ENCODE data around the gene VPS41.
A peak's percentile ranks its signal among the peaks of the same experiment; 100 is the strongest.

VPS41 gene

GRCh38 chr7:38942431-38943051, 33.5 kb upstream of the VPS41 start:
- H3K27ac ChIP-seq: no peak overlapping the region
- DNase-seq (ENCODE audit: low spot score): no peak
- POLR2A ChIA-PET (ENCODE audit: low non-redundant PET): no interaction called here
- TF ChIP-seq CTCF (conservative IDR thresholded peaks at IDR 0.05; ENCODE audit: low read depth): no peak
- CTCF ChIA-PET: no interaction called here

GRCh38 chr7:38940774-38941173, 31.8 kb upstream of the VPS41 start:
- DNase-seq (ENCODE audit: low spot score): peak; percentile 11
- CTCF ChIA-PET: no interaction called here
- POLR2A ChIA-PET (ENCODE audit: low non-redundant PET): no interaction called here
- no peak overlapping the region for H3K27ac ChIP-seq
- no peak for TF ChIP-seq CTCF (conservative IDR thresholded peaks at IDR 0.05; ENCODE audit: low read depth)

- ChIA-PET CTCF (no interaction called here), POLR2A (ENCODE audit: low non-redundant PET) (no interaction called here)
- H3K27ac ChIP-seq: no peak overlapping the region
- no peak for TF ChIP-seq CTCF (conservative IDR thresholded peaks at IDR 0.05; ENCODE audit: low read depth)
- DNase-seq (ENCODE audit: low spot score): no peak
Measured at GRCh38 chr7:38938589-38938988, 29.6 kb upstream of the VPS41 start.

- no peak for TF ChIP-seq CTCF (conservative IDR thresholded peaks at IDR 0.05; ENCODE audit: low read depth)
- no peak for DNase-seq (ENCODE audit: low spot score)
- ChIA-PET CTCF (no interaction called here), POLR2A (ENCODE audit: low non-redundant PET) (no interaction called here)
- H3K27ac ChIP-seq: no peak overlapping the region
Measured at GRCh38 chr7:38938001-38938485, 29.1 kb upstream of the VPS41 start.

- DNase-seq (ENCODE audit: low spot score): no peak
- POLR2A ChIA-PET (ENCODE audit: low non-redundant PET): no interaction called here
- CTCF ChIA-PET: no interaction called here
- no peak for TF ChIP-seq CTCF (conservative IDR thresholded peaks at IDR 0.05; ENCODE audit: low read depth)
- H3K27ac ChIP-seq: no peak overlapping the region
Measured at GRCh38 chr7:38936641-38937040, 27.6 kb upstream of the VPS41 start.

GRCh38 chr7:38934536-38934935, 25.5 kb upstream of the VPS41 start:
- no peak overlapping the region for H3K27ac ChIP-seq
- no peak for DNase-seq (ENCODE audit: low spot score)
- POLR2A ChIA-PET (ENCODE audit: low non-redundant PET): no interaction called here
- CTCF ChIA-PET: no interaction called here
- no peak for TF ChIP-seq CTCF (conservative IDR thresholded peaks at IDR 0.05; ENCODE audit: low read depth)

Measured in RWPE1 (cell line).